K562 (cell line): Measurements from ENCODE around the gene RASGRP4. TPM values are rescaled to one million over a fixed set of nuclear protein-coding genes. Genes with fewer than 3 reads are reported as not detected.

ENCODE experiments used
- ATAC-seq: fragments of 200-7000 bp; cut with Tn5 transposase; 3 replicates; pipeline ENCODE4 v1.9.1; 2020; ENCODE audit warnings: moderate library complexity
- BruUV-seq: library from RNA; stranded (reverse); fragments of 400-500 nt; replicated peaks from 2 replicates; lab custom pipeline; 2021; lab: Mats Ljungman, UMichigan
- CTCF ChIA-PET: fragments of 300-600 bp; formaldehyde crosslinking; extraction: SDS; loops from one replicate; lab custom pipeline; 2021; ENCODE audit warnings: low intra/inter-chr PET ratio; lab: Yijun Ruan, JAX
- POLR2A ChIA-PET: fragments of 300-600, 350-650 bp; sonication (Branson Sonifier 250); formaldehyde crosslinking; extraction: SDS; loops from one replicate; lab custom pipeline; 2021; ENCODE audit warnings: antibody characterized with exemption, inconsistent platforms; lab: Yijun Ruan, JAX
- DNase-seq, 4 experiments: peaks; one replicate each; pipeline versions ENCODE4 v3.0.0 to v3.0.0-alpha.2; 2011 to 2018; ENCODE audit warnings: low spot score in 3 of 4, mixed read lengths in 3 of 4; ENCODE audit errors: extremely low read depth in 1 of 4
- FAIRE-seq: peaks from 2 replicates; lab custom pipeline; 2011; peaks lifted over from hg19 to GRCh38; lab: Jason Lieb, UNC
- H2AFZ ChIP-seq: 2 replicates; pipeline ENCODE4 v1.6.0; 2011; ENCODE audit warnings: low read depth, low read length, control low read depth, inconsistent platforms
- H3K27ac ChIP-seq: fragments of 200-600 bp; 3 replicates; pipeline ENCODE4 v1.8.0; 2011; ENCODE audit warnings: low read depth, mild to moderate bottlenecking, control low read depth, inconsistent platforms, low read length, moderate library complexity, mixed read lengths; ENCODE audit errors: extremely low read depth
- H3K27me3 ChIP-seq, 2 experiments: fragments of 300-600 bp in 1 of 2; 2 replicates in 1 of 2; 3 replicates in 1 of 2; pipeline versions ENCODE4 v1.6.0 to v1.8.0; 2011; ENCODE audit warnings: inconsistent platforms in 2 of 2, low read length in 2 of 2, mild to moderate bottlenecking in 1 of 2, mixed read lengths in 1 of 2, moderate library complexity in 1 of 2; ENCODE audit not compliant: control insufficient read depth in 2 of 2, insufficient read depth in 2 of 2
- H3K36me3 ChIP-seq: fragments of 300-600 bp; 3 replicates; pipeline ENCODE4 v1.8.0; 2011; ENCODE audit warnings: mild to moderate bottlenecking, low read length, inconsistent platforms; ENCODE audit not compliant: control insufficient read depth, insufficient read depth
- H3K4me1 ChIP-seq, 2 experiments: fragments of 200-600 bp in 1 of 2; replicated peaks in 1 of 2; 2 replicates in 1 of 2; 3 replicates in 1 of 2; pipeline versions ENCODE4 v1.5.1 to v1.8.0; 2011; ENCODE audit warnings: inconsistent platforms in 2 of 2, low read length in 2 of 2, mild to moderate bottlenecking in 1 of 2, mixed read lengths in 1 of 2, moderate library complexity in 1 of 2; ENCODE audit not compliant: control insufficient read depth in 2 of 2, insufficient read depth in 2 of 2
- H3K4me2 ChIP-seq: 2 replicates; pipeline ENCODE4 v1.6.1; 2011; ENCODE audit warnings: low read length, control low read depth, inconsistent platforms, mixed read lengths; ENCODE audit not compliant: insufficient read depth
- H3K4me3 ChIP-seq: fragments of 200-600 bp; sonication (generic), shearing (Covaris generic); 2 replicates; pipeline ENCODE4 v1.5.1; 2016; ENCODE audit warnings: control low read depth, inconsistent platforms
- H3K79me2 ChIP-seq: fragments of 200-600 bp; 3 replicates; pipeline ENCODE4 v1.8.0; 2011; ENCODE audit warnings: low read length, inconsistent platforms; ENCODE audit not compliant: control insufficient read depth, insufficient read depth
- H3K9ac ChIP-seq, 2 experiments: 2 replicates each; pipeline versions ENCODE4 v1.6.0 to v1.6.1; 2011; ENCODE audit warnings: low read depth in 2 of 2, low read length in 2 of 2, control low read depth in 1 of 2, inconsistent platforms in 1 of 2, mild to moderate bottlenecking in 1 of 2, mixed read lengths in 1 of 2; ENCODE audit not compliant: insufficient read depth in 1 of 2
- H3K9me1 ChIP-seq: one replicate; pipeline ENCODE4 v1.6.0; 2011; ENCODE audit warnings: inconsistent platforms, mild to moderate bottlenecking, low read length, moderate library complexity; ENCODE audit not compliant: control insufficient read depth, insufficient read depth
- H3K9me3 ChIP-seq: replicated peaks from 2 replicates; pipeline ENCODE4 v1.5.1; 2011; ENCODE audit warnings: low read depth, low read length, inconsistent platforms; ENCODE audit not compliant: control insufficient read depth, insufficient read depth
- H4K20me1 ChIP-seq: replicated peaks from 2 replicates; pipeline ENCODE4 v1.6.1; 2011; ENCODE audit warnings: low read length, inconsistent platforms, mixed read lengths; ENCODE audit not compliant: control insufficient read depth, insufficient read depth
- CBX3 ChIP-seq, 2 experiments: IDR thresholded peaks; 1 replicate in 1 of 2; 2 replicates in 1 of 2; pipeline ENCODE4 v1.6.1; 2012; ENCODE audit warnings: inconsistent platforms in 2 of 2, low read length in 2 of 2, borderline replicate concordance in 1 of 2, control low read depth in 1 of 2
- EGR1 ChIP-seq: fragments of 450-650 bp; conservative IDR thresholded peaks from 2 replicates; pipeline ENCODE4 v1.6.1; 2017; ENCODE audit warnings: mild to moderate bottlenecking
- ETV6 ChIP-seq, 3 experiments: fragments of 150-350 bp in 1 of 3; sonication (generic) in 1 of 3; formaldehyde crosslinking in 1 of 3; IDR thresholded peaks; 2 replicates each; pipeline versions ENCODE4 v1.6.1 to v1.8.0; 2014 to 2022; ENCODE audit warnings: borderline replicate concordance in 2 of 3, low read depth in 2 of 3, antibody characterized with exemption in 1 of 3, low read length in 1 of 3, mild to moderate bottlenecking in 1 of 3, missing genetic modification reagents in 1 of 3
- HMGN3 ChIP-seq: IDR thresholded peaks from 2 replicates; pipeline ENCODE4 v1.6.1; 2011; ENCODE audit warnings: borderline replicate concordance, low read depth, mild to moderate bottlenecking, mixed read lengths, low read length; ENCODE audit not compliant: insufficient read length; ENCODE audit errors: extremely low read depth
- HNRNPH1 ChIP-seq: fragments of 200-400 bp; formaldehyde crosslinking; optimal IDR thresholded peaks from 2 replicates; pipeline ENCODE3; 2017; ENCODE audit warnings: low read depth, mild to moderate bottlenecking, low read length, moderate library complexity
- MTA2 ChIP-seq: fragments of 450-650 bp; IDR thresholded peaks from 2 replicates; pipeline ENCODE4 v1.6.1; 2016; ENCODE audit warnings: low read depth
- NCOR1 ChIP-seq: fragments of 450-650 bp; IDR thresholded peaks from 2 replicates; pipeline ENCODE4 v1.6.1; 2016; ENCODE audit warnings: mild to moderate bottlenecking, moderate library complexity
- RB1 ChIP-seq: fragments of 450-650 bp; IDR thresholded peaks from 2 replicates; pipeline ENCODE4 v1.6.1; 2017; ENCODE audit warnings: low read depth, mild to moderate bottlenecking
- SUPT5H ChIP-seq: fragments of 450-650 bp; IDR thresholded peaks from 2 replicates; pipeline ENCODE4 v1.6.1; 2016
- ZNF354B ChIP-seq: fragments of 250-450 bp; sonication (Bioruptor Pico); IDR thresholded peaks from 2 replicates; pipeline ENCODE4 v1.4.0; 2020
- ZNF507 ChIP-seq: conservative IDR thresholded peaks from 2 replicates; pipeline ENCODE4 v1.6.1; 2017; ENCODE audit warnings: missing genetic modification characterization, missing compliant biosample characterization
- WGBS: fragments of 100-300 bp; shearing (Covaris generic); methylation state at CpG from one replicate; pipeline ENCODE4 v1.1.6; 2016; ENCODE audit warnings: low coverage, mixed read lengths; ENCODE audit not compliant: insufficient coverage; ENCODE audit errors: missing lambda C conversion rate; 5-methylcytosine and 5-hydroxymethylcytosine counted together
- in situ Hi-C: fragments of 300-500 bp; cut with MboI; formaldehyde crosslinking; loops from 4 replicates; pipeline ENCODE4 v1.15.0; 2018; ENCODE audit warnings: inconsistent platforms, mixed read lengths
- intact Hi-C: fragments of 100-400 bp; cut with micrococcal nuclease; formaldehyde crosslinking; loops from 2 replicates; pipeline ENCODE4 v1.14.2; 2022
- polyA plus RNA-seq, 8 experiments: library from polyadenylated mRNA; depleted of rRNA in 4 of 8; stranded (reverse) in 5 of 8; unstranded in 3 of 8; fragments of >200 nt; fragmentation: Nextera tagmentation in 2 of 8; fragmentation: Illumina TruSeq in 1 of 8; extraction: Ambion mirVana in 2 of 8; extraction: Trizol in 1 of 8; gene quantifications; 2 replicates each; pipeline versions ENCODE4 v1.2.1 to v1.2.3, GENCODE V29; 2011 to 2014; ENCODE audit warnings: inconsistent platforms in 1 of 8, missing spikeins in 1 of 8
- total RNA-seq, 7 experiments: library from RNA; depleted of rRNA in 6 of 7; stranded (reverse); fragments of >200 nt in 6 of 7; fragmentation: Illumina TruSeq in 2 of 7; extraction: Trizol in 2 of 7; gene quantifications; 2 replicates each; pipeline versions ENCODE4 v1.2.1 to v1.2.3, GENCODE V29; 2011 to 2021; ENCODE audit warnings: low replicate concordance in 1 of 7
- TF ChIP-seq, protein P1 (sequence below): fragments of 450-650 bp; IDR thresholded peaks from 2 replicates; pipeline ENCODE4 v1.6.1; 2018; ENCODE audit warnings: mild to moderate bottlenecking, low read depth; ENCODE audit not compliant: partially characterized antibody

RASGRP4 gene
- total and polyA plus RNA-seq, 9 of the 15 experiments (the other 6 are each of a cell fraction or from before 2014, with no cell fraction given) = 0.39 to 4.6 (median 3.8) TPM

DNA sequence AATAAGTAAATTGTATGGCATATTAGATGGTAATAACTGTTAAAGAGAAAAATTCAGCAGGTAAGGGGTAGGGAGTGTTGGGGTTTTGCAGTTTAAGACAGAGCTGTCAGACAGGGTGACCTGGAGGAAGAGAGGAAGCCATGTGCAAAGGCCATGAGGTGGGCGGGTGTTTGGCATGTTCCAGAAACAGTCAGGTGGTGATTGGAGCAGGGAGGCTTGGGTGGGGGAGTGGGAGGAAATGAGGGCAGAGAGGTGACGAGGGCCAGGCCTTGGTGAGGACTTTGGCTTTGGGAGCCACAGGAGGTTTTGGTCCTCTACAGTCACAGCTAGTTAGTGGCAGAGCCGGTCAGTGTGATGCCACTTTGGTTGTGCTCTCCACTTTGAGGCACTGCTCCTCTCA is 27.6 kb upstream of the RASGRP4 start:
- no TSS peak for BruUV-seq
- CTCF ChIA-PET = no interaction called here
- peaks cover 5 to 21% of the 10 kb centered on the region in 2 experiments for H3K4me1 ChIP-seq
- 64% methylated on average over 3 of the region's 3 CpGs for WGBS
- H3K9me3 ChIP-seq = no peaks in the 10 kb centered on the region
- FAIRE-seq = no peak
- ATAC-seq = no peak
- H3K27me3 ChIP-seq = no peaks in the 10 kb centered on the region
- POLR2A ChIA-PET = interaction anchor here (0.6 to 1.3 kb wide), 4 partner anchors 19 to 313 kb away, joined by 3 to 5 read pairs (median 4); partner anchors contain the start of gene FAM98C
- H4K20me1 ChIP-seq = no peaks in the 10 kb centered on the region
- peaks cover 40% of the 10 kb centered on the region; the same call in 1 of the 3 replicates for H3K36me3 ChIP-seq
- intact Hi-C loops (no loop called here), in situ Hi-C loops (no loop called here)
- no peak overlapping the region for H3K4me3 ChIP-seq
- H3K79me2 ChIP-seq = no peaks in the 10 kb centered on the region
- 0 out of 2 replicates have a peak overlapping the region, but pooled peaks have one; percentile 1 for H3K4me2 ChIP-seq
- no peak for DNase-seq
- TF ChIP-seq RB1 (no peak), EGR1 (0 out of 2 replicates have a peak, but pooled peaks have one; percentile 18)
- H3K9ac ChIP-seq = no peak overlapping the region
- no peak overlapping the region for H2AFZ ChIP-seq
- no peak overlapping the region; the same call in 2 of the 3 replicates for H3K27ac ChIP-seq
- H3K9me1 ChIP-seq = no peaks in the 10 kb centered on the region

DNA sequence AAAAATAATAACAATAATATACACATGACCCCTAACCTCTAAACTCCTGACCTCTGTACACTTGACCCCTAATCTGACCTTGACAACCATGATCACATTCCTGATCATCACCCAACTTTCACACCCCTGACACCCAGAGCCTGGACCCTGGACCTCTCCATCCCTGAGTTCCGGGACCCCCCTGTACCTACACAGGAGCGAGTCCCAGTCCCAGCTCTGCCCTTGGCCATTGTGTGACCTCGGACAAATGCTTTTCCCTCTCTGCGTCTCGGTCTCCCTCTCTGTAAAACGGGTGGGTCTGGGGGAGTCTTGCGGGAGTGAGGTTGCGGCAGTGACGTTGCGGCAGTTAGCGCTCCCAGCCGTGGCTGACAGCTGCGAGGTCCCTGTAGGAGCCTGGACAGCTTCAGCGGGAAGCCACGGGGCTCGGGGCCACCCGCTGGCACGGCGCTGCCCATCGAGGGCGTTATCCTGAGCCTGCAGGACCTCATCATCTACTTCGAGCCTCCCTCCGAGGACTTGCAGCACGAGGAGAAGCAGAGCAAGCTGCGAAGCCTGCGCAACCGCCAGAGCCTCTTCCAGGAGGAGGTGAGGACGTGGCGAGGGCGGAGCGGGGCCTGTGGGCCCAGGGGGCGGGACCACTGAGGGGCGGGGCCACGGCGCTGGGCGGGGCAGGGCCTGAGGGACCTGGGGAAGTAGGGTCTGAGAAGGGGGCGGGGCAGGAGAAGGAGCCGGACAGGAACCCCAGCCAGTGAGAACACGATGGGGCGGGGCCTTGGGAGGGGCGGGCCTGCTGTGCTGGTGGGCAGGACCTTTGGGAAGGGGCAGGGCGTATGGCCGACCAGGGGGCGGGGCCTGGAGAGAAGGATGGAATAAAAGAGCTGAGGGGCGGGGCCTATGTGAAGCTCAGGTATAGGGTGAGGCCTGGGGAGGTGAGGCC is 26.7 kb upstream of the RASGRP4 start:
- Histone ChIP-seq H2AFZ (peak overlapping the region; percentile 95), H3K4me2 (peak overlapping the region; percentile 73), H3K9ac (peak overlapping the region; percentile 70 to 90), H3K27me3 (no peaks in the 10 kb centered on the region), H3K9me3 (no peaks in the 10 kb centered on the region), H3K4me1 (peaks cover 5 to 26% of the 10 kb centered on the region in 2 experiments), H3K9me1 (no peaks in the 10 kb centered on the region), H3K36me3 (peaks cover 34% of the 10 kb centered on the region; the same call in 1 of the 3 replicates), H3K27ac (peak overlapping the region; percentile 87), H4K20me1 (no peaks in the 10 kb centered on the region), H3K79me2 (no peaks in the 10 kb centered on the region), H3K4me3 (peak overlapping the region; percentile 20)
- in situ Hi-C loops (no loop called here), intact Hi-C loops (no loop called here)
- DNase-seq (peak; percentile 99 to 100 (median 100)), FAIRE-seq (peak; percentile 99), ATAC-seq (peak; percentile 99)
- 18% methylated on average over 28 of the region's 45 CpGs for WGBS
- BruUV-seq = no TSS peak
- ChIA-PET CTCF (no interaction called here), POLR2A (interaction anchor here (0.6 to 1.3 kb wide), 7 partner anchors 18 to 312 kb away, joined by 3 to 5 read pairs (median 3); partner anchors contain the start of gene FAM98C)
- TF ChIP-seq, protein P1, sequence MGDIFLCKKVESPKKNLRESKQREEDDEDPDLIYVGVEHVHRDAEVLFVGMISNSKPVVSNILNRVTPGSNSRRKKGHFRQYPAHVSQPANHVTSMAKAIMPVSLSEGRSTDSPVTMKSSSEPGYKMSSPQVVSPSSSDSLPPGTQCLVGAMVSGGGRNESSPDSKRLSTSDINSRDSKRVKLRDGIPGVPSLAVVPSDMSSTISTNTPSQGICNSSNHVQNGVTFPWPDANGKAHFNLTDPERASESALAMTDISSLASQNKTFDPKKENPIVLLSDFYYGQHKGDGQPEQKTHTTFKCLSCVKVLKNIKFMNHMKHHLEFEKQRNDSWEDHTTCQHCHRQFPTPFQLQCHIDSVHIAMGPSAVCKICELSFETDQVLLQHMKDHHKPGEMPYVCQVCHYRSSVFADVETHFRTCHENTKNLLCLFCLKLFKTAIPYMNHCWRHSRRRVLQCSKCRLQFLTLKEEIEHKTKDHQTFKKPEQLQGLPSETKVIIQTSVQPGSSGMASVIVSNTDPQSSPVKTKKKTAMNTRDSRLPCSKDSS = no peak
- no peak for TF ChIP-seq ZNF507 (tag)
- no peak for TF ChIP-seq NCOR1
- TF ChIP-seq CBX3 (IDR thresholded peaks at IDR 0.05; ENCODE audit: borderline replicate concordance in 1 of 2, low read length in 2 of 2) = peak in 1 of 2 experiments; percentile 98; a peak in 2 of 3 replicates
- no peak for TF ChIP-seq HNRNPH1
- peak; percentile 52 for TF ChIP-seq HMGN3
- TF ChIP-seq ETV6 (IDR thresholded peaks at IDR 0.05; ENCODE audit: borderline replicate concordance in 1 of 2, low read depth in 2 of 2, low read length in 1 of 2) = no peak
- TF ChIP-seq ETV6 (CRISPR knock-in tag; IDR thresholded peaks at IDR 0.05; ENCODE audit: borderline replicate concordance) = no peak
- TF ChIP-seq SUPT5H = peak; percentile 69
- TF ChIP-seq ZNF354B = no peak
- no peak for TF ChIP-seq MTA2
